HTR-8/SVneo (cell line): ENCODE data around the gene HBG2.

Source experiments
- DNase-seq: peaks from one replicate; pipeline ENCODE4 v3.0.0; 2011; ENCODE audit warnings: low spot score, mixed read lengths; ENCODE audit not compliant: insufficient read length
- FAIRE-seq: peaks from 2 replicates; lab custom pipeline; 2011; peaks lifted over from hg19 to GRCh38; lab: Jason Lieb, UNC

HBG2 gene

GRCh38 chr11:5234381-5234834 is 20.2 kb downstream of the HBG2 start, which contains the start of gene HBD:
Gene HBD (minus strand): TSS chr11:5234483. CDS start chr11:5234433, 50 bp downstream.
- DNase-seq (no peak), FAIRE-seq (no peak)

- FAIRE-seq (no peak), DNase-seq (no peak)
Observed at GRCh38 chr11:5233307-5233706, 21.3 kb downstream of the HBG2 start.

GRCh38 chr11:5232821-5233220 is 21.8 kb downstream of the HBG2 start:
- no peak for FAIRE-seq
- no peak for DNase-seq

GRCh38 chr11:5232176-5232575 is 22.4 kb downstream of the HBG2 start:
- no peak for FAIRE-seq

GRCh38 chr11:5231111-5231510 is 23.5 kb downstream of the HBG2 start:
- DNase-seq (no peak), FAIRE-seq (no peak)

More at GRCh38 chr11:5232176-5232575, 22.4 kb downstream of the HBG2 start:
- no peak for DNase-seq

- no peak for FAIRE-seq
- DNase-seq, result no peak
Observed at GRCh38 chr11:5230266-5230665, 24.3 kb downstream of the HBG2 start.

- DNase-seq (no peak), FAIRE-seq (no peak)
Observed at GRCh38 chr11:5229796-5230195, 24.8 kb downstream of the HBG2 start.

- DNase-seq, result no peak
- FAIRE-seq, result no peak
Observed at GRCh38 chr11:5229356-5229755, 25.2 kb downstream of the HBG2 start.

GRCh38 chr11:5228124-5228523 is 26.5 kb downstream of the HBG2 start:
- DNase-seq (no peak), FAIRE-seq (no peak)

GRCh38 chr11:5227681-5228080 is 26.9 kb downstream of the HBG2 start:
- FAIRE-seq (no peak), DNase-seq (no peak)

- DNase-seq, result no peak
- no peak for FAIRE-seq
Observed at GRCh38 chr11:5226732-5227310, 27.8 kb downstream of the HBG2 start, which contains the start of gene HBB. Gene HBB (minus strand): TSS chr11:5227071. CDS start chr11:5227021, 50 bp downstream.

GRCh38 chr11:5225480-5225871 is 29.1 kb downstream of the HBG2 start:
- FAIRE-seq, result no peak
- DNase-seq, result no peak

- no peak for DNase-seq
- FAIRE-seq, result no peak
Observed at GRCh38 chr11:5224538-5225479, 29.8 kb downstream of the HBG2 start.

- no peak for FAIRE-seq
- DNase-seq, result no peak
Observed at GRCh38 chr11:5223686-5224085, 30.9 kb downstream of the HBG2 start.

GRCh38 chr11:5223146-5223545 is 31.4 kb downstream of the HBG2 start:
- DNase-seq (no peak), FAIRE-seq (no peak)

GRCh38 chr11:5210376-5210885 is 44.1 kb downstream of the HBG2 start:
- no peak for DNase-seq
- FAIRE-seq, result no peak

- FAIRE-seq, result peak; percentile 77
- DNase-seq, result peak; percentile 48
Observed at GRCh38 chr11:5204787-5205186, 49.8 kb downstream of the HBG2 start.

- no peak for DNase-seq
- FAIRE-seq, result no peak
Observed at GRCh38 chr11:5203366-5203765, 51.2 kb downstream of the HBG2 start.
